ENCODE data around the gene ABI3BP.

ABI3BP gene

DNA sequence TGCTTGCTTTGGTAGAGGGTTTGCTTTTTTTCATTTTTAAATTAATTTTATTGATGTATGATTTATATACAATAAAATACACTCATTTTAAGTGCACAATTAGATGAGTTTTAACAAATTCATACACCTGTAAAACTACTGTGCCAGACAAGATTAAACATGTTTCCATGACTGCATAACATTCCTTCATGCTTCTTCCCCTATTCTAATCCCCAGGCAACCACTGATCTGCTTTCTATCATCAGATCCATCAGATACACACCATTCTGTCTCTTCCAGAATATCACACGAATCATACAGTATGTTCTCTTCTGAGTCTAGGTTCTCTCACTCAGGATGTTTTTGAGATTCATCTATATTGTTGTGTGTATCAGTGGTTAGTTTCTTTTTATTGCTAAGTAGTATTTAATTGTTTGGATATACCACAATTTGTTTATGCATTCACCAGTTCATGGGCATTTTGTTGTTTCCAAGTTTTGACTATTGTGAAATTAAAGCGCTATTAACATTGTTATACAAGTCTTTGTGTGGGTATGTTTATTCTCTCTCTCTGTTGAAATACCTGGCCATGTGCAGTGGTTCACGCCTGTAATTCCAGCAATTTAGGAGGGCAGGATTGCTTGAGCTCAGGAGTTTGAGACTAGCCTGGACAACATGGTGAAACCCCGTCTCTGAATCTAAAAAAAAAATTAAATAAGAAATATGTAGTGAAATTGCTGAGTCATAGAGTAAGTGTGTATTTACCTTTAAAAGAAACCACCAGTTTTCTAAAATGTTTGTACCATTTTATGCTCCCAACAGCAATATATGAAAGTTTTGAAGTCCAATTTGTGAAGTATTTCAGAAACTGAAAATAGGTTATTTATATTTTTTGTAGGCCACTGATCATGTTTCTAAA lies 290.9 kb downstream of the ABI3BP start:
- TF ChIP-seq, protein P1, sequence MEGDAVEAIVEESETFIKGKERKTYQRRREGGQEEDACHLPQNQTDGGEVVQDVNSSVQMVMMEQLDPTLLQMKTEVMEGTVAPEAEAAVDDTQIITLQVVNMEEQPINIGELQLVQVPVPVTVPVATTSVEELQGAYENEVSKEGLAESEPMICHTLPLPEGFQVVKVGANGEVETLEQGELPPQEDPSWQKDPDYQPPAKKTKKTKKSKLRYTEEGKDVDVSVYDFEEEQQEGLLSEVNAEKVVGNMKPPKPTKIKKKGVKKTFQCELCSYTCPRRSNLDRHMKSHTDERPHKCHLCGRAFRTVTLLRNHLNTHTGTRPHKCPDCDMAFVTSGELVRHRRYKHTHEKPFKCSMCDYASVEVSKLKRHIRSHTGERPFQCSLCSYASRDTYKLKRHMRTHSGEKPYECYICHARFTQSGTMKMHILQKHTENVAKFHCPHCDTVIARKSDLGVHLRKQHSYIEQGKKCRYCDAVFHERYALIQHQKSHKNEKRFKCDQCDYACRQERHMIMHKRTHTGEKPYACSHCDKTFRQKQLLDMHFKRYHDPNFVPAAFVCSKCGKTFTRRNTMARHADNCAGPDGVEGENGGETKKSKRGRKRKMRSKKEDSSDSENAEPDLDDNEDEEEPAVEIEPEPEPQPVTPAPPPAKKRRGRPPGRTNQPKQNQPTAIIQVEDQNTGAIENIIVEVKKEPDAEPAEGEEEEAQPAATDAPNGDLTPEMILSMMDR (IDR thresholded peaks at IDR 0.05; ENCODE audit: low read depth, low read length, missing control alignments): no peak
- DNase-seq (ENCODE audit: low read depth): no peak
- H3K4me3 ChIP-seq (ENCODE audit: low read depth, low read length): no peak overlapping the region

DNA sequence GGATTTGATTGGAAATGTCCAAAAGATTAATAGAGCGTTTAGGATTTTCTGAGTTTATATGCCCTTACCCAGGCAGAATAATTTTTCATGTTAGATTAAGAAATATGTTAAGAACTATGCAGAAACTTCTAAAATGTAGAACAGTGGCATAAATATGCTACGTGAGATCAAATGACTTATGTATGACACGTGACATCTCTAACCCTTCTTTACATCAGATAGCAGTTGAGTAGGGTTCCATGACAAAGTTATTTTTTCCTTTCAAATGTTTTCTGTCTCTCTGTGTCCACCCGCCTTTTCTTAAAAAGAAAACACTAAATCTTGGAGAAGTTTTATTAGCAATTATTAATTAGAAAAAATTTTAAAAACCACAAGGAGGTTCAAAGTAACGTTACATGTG lies 292.5 kb downstream of the ABI3BP start:
- no peak overlapping the region for H3K4me3 ChIP-seq (ENCODE audit: low read depth, low read length)
- TF ChIP-seq, protein P1 (IDR thresholded peaks at IDR 0.05; ENCODE audit: low read depth, low read length, missing control alignments): no peak
- DNase-seq (ENCODE audit: low read depth): no peak

Measured in GM12864 (cell line).